Fibroblast of lung (primary cell): Measurements from ENCODE around the gene UCK2.

Source experiments
- CTCF ChIP-seq, 2 donors: IDR thresholded peaks in 1 of 2; conservative IDR thresholded peaks in 1 of 2; 1 replicate in 1 of 2; 2 replicates in 1 of 2; pipeline ENCODE4 v1.5.1; 2011 to 2012; ENCODE audit warnings: low read length in 2 of 2, control low read depth in 1 of 2, inconsistent platforms in 1 of 2, low read depth in 1 of 2, mild to moderate bottlenecking in 1 of 2
- EZH2 ChIP-seq: IDR thresholded peaks from 2 replicates; pipeline ENCODE4 v1.5.1; 2012; ENCODE audit warnings: low read length, control low read depth, mild to moderate bottlenecking; ENCODE audit errors: missing control alignments

GRCh38 chr1:165936542-165936941, 109.1 kb downstream of the UCK2 start:
- TF ChIP-seq EZH2 (no peak), CTCF (conservative IDR thresholded peaks at IDR 0.05 in 1 of 2, IDR thresholded peaks at IDR 0.05 in 1 of 2; ENCODE audit: low read depth in 1 of 2, low read length in 2 of 2) (no peak)
